Transverse colon (tissue), 4 donors: Measurements from ENCODE around the gene ZNF688. TPM values are rescaled to one million over a fixed set of nuclear protein-coding genes. Genes with fewer than 3 reads are reported as not detected.

Experiments
- DNase-seq: peaks from one replicate; pipeline ENCODE4 v3.0.0-alpha.2; 2019
- H3K27ac ChIP-seq, 4 donors: fragments of 200-600 bp; sonication (generic); 2 replicates each; pipeline ENCODE4 v1.5.1; 2016 to 2018; ENCODE audit warnings: inconsistent platforms in 4 of 4
- H3K27me3 ChIP-seq: fragments of 200-600 bp; sonication (generic); 2 replicates; pipeline ENCODE4 v1.5.1; 2017; ENCODE audit warnings: inconsistent platforms
- H3K36me3 ChIP-seq, 4 donors: fragments of 200-600 bp; sonication (generic); 2 replicates each; pipeline ENCODE4 v1.5.1; 2017 to 2019; ENCODE audit warnings: inconsistent platforms in 4 of 4
- H3K4me1 ChIP-seq, 4 donors: fragments of 200-600 bp; sonication (generic); 2 replicates each; pipeline ENCODE4 v1.5.1; 2017 to 2020; ENCODE audit warnings: inconsistent platforms in 4 of 4
- H3K4me3 ChIP-seq, 4 donors: fragments of 200-600 bp; sonication (generic); 1 replicate in 1 of 4; 2 replicates in 3 of 4; pipeline versions ENCODE4 v1.5.1 to v1.6.1; 2017 to 2019; ENCODE audit warnings: inconsistent platforms in 4 of 4
- H3K9me3 ChIP-seq, 2 donors: fragments of 200-600 bp; sonication (generic); 2 replicates each; pipeline ENCODE4 v1.5.1; 2017 to 2019; ENCODE audit warnings: inconsistent platforms in 2 of 2
- EP300 ChIP-seq: sonication (generic); formaldehyde crosslinking; IDR thresholded peaks from one replicate; pipeline ENCODE4 v1.6.1; 2017; ENCODE audit warnings: antibody characterized with exemption, low read depth
- POLR2A ChIP-seq: fragments of 450-650 bp; IDR thresholded peaks from one replicate; pipeline ENCODE4 v1.6.1; 2016; ENCODE audit warnings: antibody characterized with exemption, mild to moderate bottlenecking, moderate library complexity
- POLR2AphosphoS5 ChIP-seq, 3 donors: sonication (generic); formaldehyde crosslinking; IDR thresholded peaks; one replicate each; pipeline ENCODE4 v1.6.1; 2016; ENCODE audit warnings: antibody characterized with exemption in 3 of 3
- WGBS, 2 donors: methylation state at CpG; one replicate each; pipeline ENCODE4 v1.1.5; 2018; ENCODE audit warnings: low coverage in 1 of 2; 5-methylcytosine and 5-hydroxymethylcytosine counted together
- in situ Hi-C, 4 donors: fragments of 200-750 bp; cut with MboI; loops; one replicate each; pipeline versions ENCODE4 v1.15.0 to v1.15.1; 2017; ENCODE audit warnings: low sequenced_read_pairs in 3 of 4, low pct_ligation_motif_present in 1 of 4, low pct_unique_long_range_greater_than_20kb in 1 of 4
- intact Hi-C: fragments of 100-400 bp; cut with DNase I; formaldehyde crosslinking; loops from one replicate; pipeline ENCODE4 v1.15.1; 2023; ENCODE audit warnings: low total_unique reads
- total RNA-seq, 4 donors: library from RNA; depleted of rRNA; stranded (reverse); fragments of >200 nt; gene quantifications; one replicate each; pipeline ENCODE4 v1.1.0, GENCODE V29; 2016
- TF ChIP-seq, protein P1 (sequence below), 5 experiments: fragments of 200-600 bp in 3 of 5; fragments of 450-650 bp in 2 of 5; sonication (generic) in 3 of 5; IDR thresholded peaks; 1 replicate in 2 of 5; 2 replicates in 3 of 5; pipeline ENCODE4 v1.5.1; 2016 to 2017; ENCODE audit warnings: antibody characterized with exemption in 5 of 5, inconsistent platforms in 3 of 5, mild to moderate bottlenecking in 2 of 5, moderate library complexity in 1 of 5

Gene ZNF688
- total RNA-seq, 4 donors from 2014 or later = 22.9 to 64.3 (median 43.5) TPM

DNA sequence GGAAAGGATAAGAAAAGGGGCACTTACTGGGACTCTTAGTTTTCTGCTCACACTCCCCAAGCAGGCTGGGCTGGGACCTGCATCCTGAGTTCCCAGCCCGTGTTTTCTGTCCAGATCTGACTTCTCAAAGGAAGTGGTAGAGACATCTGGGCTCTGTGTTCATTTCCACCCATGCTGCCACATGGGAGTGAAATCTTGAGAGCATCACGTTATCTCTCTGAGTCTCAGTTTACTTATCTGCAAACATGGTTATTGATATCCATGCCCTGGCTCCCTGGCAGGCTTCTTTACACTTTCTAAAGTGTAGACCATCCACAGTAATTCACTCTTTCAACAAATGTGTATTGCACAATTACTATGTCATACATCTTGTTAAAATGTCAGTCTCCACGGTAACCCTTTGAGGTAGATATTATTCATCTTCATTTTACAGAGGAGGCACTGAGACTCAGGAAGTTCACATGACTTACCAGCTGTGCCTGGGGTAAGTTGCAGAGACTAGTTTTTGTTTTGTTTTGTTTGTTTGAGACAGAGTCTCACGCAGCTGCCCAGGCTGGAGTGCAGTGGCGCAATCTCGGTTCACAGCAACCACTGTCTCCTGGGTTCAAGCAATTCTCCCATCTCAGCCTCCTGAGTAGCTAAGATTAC is 3.4 kb downstream of the ZNF688 start:
- intact Hi-C loops = no loop called here
- WGBS, 2 donors = 25 to 42% methylated on average over 1 to 6 of the region's 6 CpGs
- H3K27ac ChIP-seq = peak overlapping the region; percentile 29 to 69 (median 48)
- no peaks in the 10 kb centered on the region for H3K36me3 ChIP-seq
- TF ChIP-seq EP300 (no peak), POLR2A (no peak), POLR2AphosphoS5 (IDR thresholded peaks at IDR 0.05) (no peak)
- TF ChIP-seq, protein P1, sequence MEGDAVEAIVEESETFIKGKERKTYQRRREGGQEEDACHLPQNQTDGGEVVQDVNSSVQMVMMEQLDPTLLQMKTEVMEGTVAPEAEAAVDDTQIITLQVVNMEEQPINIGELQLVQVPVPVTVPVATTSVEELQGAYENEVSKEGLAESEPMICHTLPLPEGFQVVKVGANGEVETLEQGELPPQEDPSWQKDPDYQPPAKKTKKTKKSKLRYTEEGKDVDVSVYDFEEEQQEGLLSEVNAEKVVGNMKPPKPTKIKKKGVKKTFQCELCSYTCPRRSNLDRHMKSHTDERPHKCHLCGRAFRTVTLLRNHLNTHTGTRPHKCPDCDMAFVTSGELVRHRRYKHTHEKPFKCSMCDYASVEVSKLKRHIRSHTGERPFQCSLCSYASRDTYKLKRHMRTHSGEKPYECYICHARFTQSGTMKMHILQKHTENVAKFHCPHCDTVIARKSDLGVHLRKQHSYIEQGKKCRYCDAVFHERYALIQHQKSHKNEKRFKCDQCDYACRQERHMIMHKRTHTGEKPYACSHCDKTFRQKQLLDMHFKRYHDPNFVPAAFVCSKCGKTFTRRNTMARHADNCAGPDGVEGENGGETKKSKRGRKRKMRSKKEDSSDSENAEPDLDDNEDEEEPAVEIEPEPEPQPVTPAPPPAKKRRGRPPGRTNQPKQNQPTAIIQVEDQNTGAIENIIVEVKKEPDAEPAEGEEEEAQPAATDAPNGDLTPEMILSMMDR (IDR thresholded peaks at IDR 0.05) = no peak
- DNase-seq = peak; percentile 46
- in situ Hi-C loops = loop anchor here in 1 of 4 donors (25.0 kb wide), 1 partner anchor 131 kb away; the partner anchor contains the start of genes DCTPP1 and SEPHS2
- H3K4me1 ChIP-seq = peaks cover 12 to 34% (median 24%) of the 10 kb centered on the region in 4 donors
- H3K27me3 ChIP-seq = no peaks in the 10 kb centered on the region
- no peaks in the 10 kb centered on the region for H3K9me3 ChIP-seq
- no peak overlapping the region for H3K4me3 ChIP-seq

DNA sequence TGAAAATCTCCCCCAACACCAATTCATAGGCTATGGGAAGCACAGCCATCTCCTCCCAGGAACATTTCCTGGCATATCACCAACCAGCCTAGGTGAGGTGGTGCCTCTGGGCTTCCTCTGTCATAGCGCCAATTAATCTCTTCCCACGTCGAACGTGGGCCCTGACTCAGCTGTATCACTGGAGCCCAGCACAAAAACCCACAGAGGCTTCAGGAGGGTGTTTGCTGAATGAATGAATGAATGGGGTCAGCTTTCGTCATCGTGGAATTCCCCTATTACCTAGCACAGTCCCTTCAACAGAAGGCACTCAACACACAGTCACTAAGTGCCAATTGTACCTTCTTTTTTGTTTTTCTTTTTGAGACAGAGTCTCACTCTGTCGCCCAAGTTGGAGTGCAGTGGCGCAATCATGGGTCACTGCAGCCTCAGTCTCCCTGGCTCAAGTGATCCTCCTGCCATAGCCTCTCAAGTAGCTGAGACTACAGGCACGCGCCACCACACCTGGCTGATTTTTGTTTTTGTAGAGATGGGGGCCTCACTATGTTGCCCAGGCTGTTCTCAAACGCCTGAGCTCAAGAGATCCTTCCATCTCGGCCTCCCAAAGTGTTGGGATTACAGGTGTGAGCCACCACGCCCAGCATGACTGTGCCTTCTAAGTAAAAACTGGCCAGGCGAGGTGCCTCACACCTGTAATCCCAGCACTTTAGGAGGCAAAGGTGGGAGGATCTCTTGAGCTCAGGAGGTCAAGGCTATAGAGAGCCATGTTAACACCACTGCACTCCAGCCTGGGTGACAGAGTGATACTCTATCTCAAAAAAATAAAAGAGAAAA is 4.1 kb downstream of the ZNF688 start:
- no peaks in the 10 kb centered on the region for H3K27me3 ChIP-seq
- in situ Hi-C loops (loop anchor here in 1 of 4 donors (25.0 kb wide), 1 partner anchor 130 kb away; the partner anchor contains the start of genes DCTPP1 and SEPHS2), intact Hi-C loops (no loop called here)
- no peak for DNase-seq
- H3K4me1 ChIP-seq = peaks cover 8 to 28% (median 20%) of the 10 kb centered on the region in 4 donors
- H3K36me3 ChIP-seq = no peaks in the 10 kb centered on the region
- no peak overlapping the region for H3K4me3 ChIP-seq
- 68 to 76% methylated on average over 5 to 14 of the region's 14 CpGs for WGBS, 2 donors
- TF ChIP-seq POLR2AphosphoS5 (IDR thresholded peaks at IDR 0.05) (no peak), EP300 (no peak), POLR2A (no peak)
- TF ChIP-seq, protein P1 (IDR thresholded peaks at IDR 0.05) = no peak
- no peaks in the 10 kb centered on the region for H3K9me3 ChIP-seq
- H3K27ac ChIP-seq = peak overlapping the region; percentile 29 to 69 (median 38)

DNA sequence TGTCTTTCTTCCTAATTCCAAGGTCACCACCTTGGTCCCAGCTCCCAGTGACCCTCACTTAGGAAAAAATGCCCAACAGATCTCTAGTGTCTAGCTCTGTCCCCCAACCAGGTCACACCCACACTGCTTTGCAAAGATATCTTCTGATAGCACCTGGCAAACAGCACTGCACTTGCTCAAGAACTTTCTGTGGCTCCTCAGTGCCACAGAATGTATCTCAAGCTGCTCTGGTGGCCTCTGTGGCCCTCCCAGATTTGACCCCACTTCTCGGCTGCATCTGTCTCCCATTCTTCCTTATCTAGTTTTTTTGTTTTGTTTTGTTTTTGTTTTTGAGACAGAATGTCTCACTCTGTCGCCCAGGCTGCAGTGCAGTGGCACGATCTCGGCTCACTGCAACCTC is 5.0 kb downstream of the ZNF688 start:
- 88 to 89% methylated on average over 1 to 4 of the region's 4 CpGs for WGBS, 2 donors
- Histone ChIP-seq H3K36me3 (no peaks in the 10 kb centered on the region), H3K27ac (no peak overlapping the region), H3K4me3 (no peak overlapping the region), H3K27me3 (no peaks in the 10 kb centered on the region), H3K4me1 (peaks cover 5 to 29% (median 24%) of the 10 kb centered on the region in 4 donors), H3K9me3 (no peaks in the 10 kb centered on the region)
- TF ChIP-seq POLR2AphosphoS5 (IDR thresholded peaks at IDR 0.05) = no peak
- no peak for TF ChIP-seq POLR2A
- TF ChIP-seq, protein P1 (IDR thresholded peaks at IDR 0.05) = no peak
- no peak for TF ChIP-seq EP300
- intact Hi-C loops = no loop called here
- no peak for DNase-seq
- in situ Hi-C loops = loop anchor here in 1 of 4 donors (25.0 kb wide), 1 partner anchor 129 kb away; the partner anchor contains the start of genes DCTPP1 and SEPHS2

DNA sequence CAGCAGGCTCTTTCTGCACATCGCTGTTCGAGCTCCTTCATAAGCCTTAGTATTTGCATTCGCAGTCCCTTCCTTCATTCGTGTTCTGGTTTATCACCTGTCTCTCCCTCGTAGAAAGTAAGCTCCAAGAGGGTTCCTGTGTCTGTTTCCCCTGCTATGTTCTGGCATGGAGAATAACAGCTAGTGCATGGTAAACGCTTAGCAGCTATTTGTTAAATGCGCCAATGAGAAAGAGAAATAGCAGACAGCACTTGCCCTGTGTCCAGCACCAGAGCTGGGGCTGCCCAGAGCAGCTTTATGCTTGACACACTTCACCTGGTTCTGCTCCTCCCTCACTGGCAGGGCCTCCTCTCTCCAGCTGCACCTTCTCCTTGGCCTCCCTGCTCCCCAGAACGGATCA is 5.5 kb downstream of the ZNF688 start:
- Histone ChIP-seq H3K4me3 (no peak overlapping the region), H3K36me3 (no peaks in the 10 kb centered on the region), H3K27me3 (no peaks in the 10 kb centered on the region), H3K27ac (no peak overlapping the region), H3K4me1 (peaks cover 5 to 33% (median 26%) of the 10 kb centered on the region in 4 donors), H3K9me3 (no peaks in the 10 kb centered on the region)
- DNase-seq = no peak
- in situ Hi-C loops = loop anchor here in 1 of 4 donors (25.0 kb wide), 1 partner anchor 129 kb away; the partner anchor contains the start of genes DCTPP1 and SEPHS2
- 39 to 73% methylated on average over 3 to 8 of the region's 8 CpGs for WGBS, 2 donors
- intact Hi-C loops = no loop called here
- TF ChIP-seq, protein P1 (IDR thresholded peaks at IDR 0.05) = no peak
- TF ChIP-seq EP300 (no peak), POLR2A (no peak), POLR2AphosphoS5 (IDR thresholded peaks at IDR 0.05) (no peak)
